ENCODE results near the gene TMEM17. TPM values are rescaled to one million over a fixed set of nuclear protein-coding genes. Genes with fewer than 3 reads are reported as not detected.

Gene TMEM17
- total RNA-seq, 4 donors from 2014 or later: 1.0 to 3.1 TPM; not detected in 2

DNA sequence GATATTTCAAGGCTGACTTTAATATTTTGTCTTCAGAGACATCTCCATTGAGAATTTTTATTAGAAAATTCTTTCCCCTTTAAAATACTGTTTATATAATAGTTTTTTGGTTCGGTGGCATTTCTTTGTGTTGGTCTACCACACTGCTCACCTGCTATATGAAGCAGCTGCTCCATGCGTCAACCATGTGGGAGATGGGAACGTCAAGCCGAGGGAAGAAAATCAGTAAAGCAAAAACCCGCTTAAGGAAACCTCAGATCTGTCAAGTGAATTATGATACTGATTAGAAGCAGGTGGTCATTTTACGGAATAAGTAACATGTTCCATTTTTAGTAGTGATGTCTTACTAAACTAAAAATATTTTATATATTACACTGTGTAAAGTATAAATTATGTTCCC is 5.6 kb upstream of the TMEM17 start:
- intact Hi-C loops (cut with DNase I; ENCODE audit: low total_unique reads): no loop called here
- H3K4me1 ChIP-seq: no peaks in the 10 kb centered on the region
- no peak for DNase-seq
- no peaks in the 10 kb centered on the region for H3K9me3 ChIP-seq
- no peak for TF ChIP-seq POLR2A (IDR thresholded peaks at IDR 0.05)
- TF ChIP-seq, protein P1, sequence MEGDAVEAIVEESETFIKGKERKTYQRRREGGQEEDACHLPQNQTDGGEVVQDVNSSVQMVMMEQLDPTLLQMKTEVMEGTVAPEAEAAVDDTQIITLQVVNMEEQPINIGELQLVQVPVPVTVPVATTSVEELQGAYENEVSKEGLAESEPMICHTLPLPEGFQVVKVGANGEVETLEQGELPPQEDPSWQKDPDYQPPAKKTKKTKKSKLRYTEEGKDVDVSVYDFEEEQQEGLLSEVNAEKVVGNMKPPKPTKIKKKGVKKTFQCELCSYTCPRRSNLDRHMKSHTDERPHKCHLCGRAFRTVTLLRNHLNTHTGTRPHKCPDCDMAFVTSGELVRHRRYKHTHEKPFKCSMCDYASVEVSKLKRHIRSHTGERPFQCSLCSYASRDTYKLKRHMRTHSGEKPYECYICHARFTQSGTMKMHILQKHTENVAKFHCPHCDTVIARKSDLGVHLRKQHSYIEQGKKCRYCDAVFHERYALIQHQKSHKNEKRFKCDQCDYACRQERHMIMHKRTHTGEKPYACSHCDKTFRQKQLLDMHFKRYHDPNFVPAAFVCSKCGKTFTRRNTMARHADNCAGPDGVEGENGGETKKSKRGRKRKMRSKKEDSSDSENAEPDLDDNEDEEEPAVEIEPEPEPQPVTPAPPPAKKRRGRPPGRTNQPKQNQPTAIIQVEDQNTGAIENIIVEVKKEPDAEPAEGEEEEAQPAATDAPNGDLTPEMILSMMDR (IDR thresholded peaks at IDR 0.05): no peak
- no peaks in the 10 kb centered on the region for H3K36me3 ChIP-seq
- H3K4me3 ChIP-seq: no peak overlapping the region
- H3K27ac ChIP-seq: no peak overlapping the region
- H3K27me3 ChIP-seq: no peaks in the 10 kb centered on the region

DNA sequence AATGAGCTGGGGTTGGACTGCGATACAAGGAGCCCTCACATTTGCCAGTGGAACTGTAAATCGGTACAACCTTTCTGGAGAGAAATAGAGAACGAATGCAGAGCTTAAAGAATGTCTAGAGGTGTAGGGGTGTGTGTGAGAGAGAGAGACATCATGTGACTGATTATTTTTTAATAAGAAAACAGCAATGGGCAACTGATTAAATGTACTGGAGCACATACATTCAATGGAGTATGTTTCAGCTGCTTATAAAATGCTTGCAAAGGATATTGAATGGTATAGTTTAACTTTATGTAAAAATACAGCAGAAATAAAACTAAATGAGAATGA is 391 bp upstream of the TMEM17 start:
- intact Hi-C loops (cut with DNase I; ENCODE audit: low total_unique reads): no loop called here
- TF ChIP-seq POLR2A (IDR thresholded peaks at IDR 0.05): no peak
- TF ChIP-seq, protein P1 (IDR thresholded peaks at IDR 0.05): no peak
- Histone ChIP-seq H3K4me3 (peak overlapping the region; percentile 64 to 66), H3K36me3 (no peaks in the 10 kb centered on the region), H3K27ac (peak overlapping the region; percentile 93 to 99), H3K9me3 (no peaks in the 10 kb centered on the region), H3K27me3 (no peaks in the 10 kb centered on the region), H3K4me1 (peaks cover 0 to 3% of the 10 kb centered on the region in 2 donors)
- DNase-seq: no peak

DNA sequence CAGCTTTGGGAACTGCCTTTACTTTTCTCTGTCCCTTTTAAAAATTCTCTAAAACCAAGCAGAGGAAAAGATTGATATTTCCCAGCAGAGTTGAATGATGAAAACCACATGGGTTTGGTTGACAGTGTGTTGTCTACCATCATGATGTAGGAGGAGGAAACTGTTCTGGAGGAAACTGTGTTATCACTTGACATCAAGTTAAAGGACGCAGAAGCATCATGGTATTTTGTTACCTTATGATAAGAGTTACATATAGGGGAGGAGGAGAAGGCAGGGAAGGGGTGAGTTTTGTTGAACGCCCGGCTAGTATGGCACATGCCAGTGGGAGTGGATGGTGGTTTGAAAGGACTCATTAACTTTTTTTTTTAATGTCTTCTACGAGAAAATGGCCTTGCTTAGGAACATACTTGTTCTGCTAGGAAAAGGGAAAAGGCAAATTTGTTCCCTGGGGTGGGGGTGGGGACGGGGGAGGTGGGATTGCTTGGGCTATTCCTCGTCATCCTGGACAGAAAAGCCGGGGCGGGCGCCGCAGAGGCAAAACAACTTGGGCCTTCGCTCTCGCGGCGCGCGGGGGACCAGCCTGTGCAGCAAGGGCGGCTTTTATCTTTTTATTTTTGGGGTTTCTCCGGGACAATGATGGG is 766 bp downstream of the TMEM17 start:
- intact Hi-C loops (cut with DNase I; ENCODE audit: low total_unique reads): no loop called here
- Histone ChIP-seq H3K27ac (peak overlapping the region; percentile 93 to 99), H3K27me3 (no peaks in the 10 kb centered on the region), H3K4me1 (peaks cover 0 to 3% of the 10 kb centered on the region in 2 donors), H3K36me3 (no peaks in the 10 kb centered on the region), H3K4me3 (peak overlapping the region; percentile 64 to 66), H3K9me3 (no peaks in the 10 kb centered on the region)
- no peak for TF ChIP-seq POLR2A (IDR thresholded peaks at IDR 0.05)
- TF ChIP-seq, protein P1 (IDR thresholded peaks at IDR 0.05): no peak
- no peak for DNase-seq

DNA sequence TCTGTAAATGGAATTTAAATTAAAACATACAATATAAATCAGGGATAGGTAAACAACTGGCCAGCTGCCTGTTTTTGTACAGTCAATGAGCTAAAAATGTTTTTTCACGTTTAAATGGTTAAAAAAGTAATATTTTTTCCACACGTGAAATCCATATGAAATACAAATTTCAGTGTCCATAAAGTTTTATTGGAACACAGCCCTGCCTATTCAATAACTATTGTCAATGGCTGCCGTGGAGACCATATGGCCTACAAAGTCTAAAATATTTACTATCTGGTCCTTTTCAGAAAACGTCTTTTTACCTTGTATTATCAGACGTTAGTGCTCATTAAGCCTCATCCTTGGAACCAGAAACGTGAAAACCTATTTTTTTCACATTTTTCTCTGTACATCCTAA is 1.3 kb downstream of the TMEM17 start:
- Histone ChIP-seq H3K9me3 (no peaks in the 10 kb centered on the region), H3K27me3 (no peaks in the 10 kb centered on the region), H3K4me3 (no peak overlapping the region), H3K27ac (peak overlapping the region; percentile 93 to 99), H3K36me3 (no peaks in the 10 kb centered on the region), H3K4me1 (peaks cover 0 to 3% of the 10 kb centered on the region in 2 donors)
- intact Hi-C loops (cut with DNase I; ENCODE audit: low total_unique reads): no loop called here
- DNase-seq: no peak
- TF ChIP-seq, protein P1 (IDR thresholded peaks at IDR 0.05): no peak
- no peak for TF ChIP-seq POLR2A (IDR thresholded peaks at IDR 0.05)

DNA sequence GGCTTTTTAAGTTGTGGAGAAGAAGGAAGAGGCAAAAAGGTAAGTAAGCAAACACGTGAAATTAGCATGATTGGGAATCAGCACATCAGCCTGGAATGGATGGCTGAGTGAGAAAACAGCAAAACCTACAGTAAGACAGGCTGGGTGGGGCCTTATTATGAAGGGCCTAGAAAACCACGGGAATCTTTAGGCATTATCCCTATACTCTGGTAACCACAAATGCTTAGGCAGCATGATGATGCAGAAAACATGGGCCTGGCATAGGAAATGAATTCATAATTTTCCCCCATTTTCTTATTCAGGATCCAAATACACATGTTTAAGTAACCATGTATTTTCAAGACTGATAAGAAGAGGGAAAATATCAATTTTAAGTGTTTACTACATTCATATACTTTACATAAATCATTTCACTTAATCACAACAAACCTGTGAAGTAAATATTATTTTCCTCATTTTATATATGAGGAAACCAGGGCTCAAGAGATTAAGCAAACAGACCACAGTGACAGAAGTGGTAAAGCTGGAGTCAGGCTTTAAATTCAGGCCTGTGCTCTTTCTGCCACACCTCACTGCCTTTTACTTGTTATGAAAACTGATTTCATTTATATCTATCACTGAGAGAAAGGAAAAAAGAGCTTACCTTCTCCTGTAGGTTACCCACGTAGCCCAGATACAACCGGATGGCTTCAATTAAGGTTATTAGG is 4.0 kb downstream of the TMEM17 start:
- no peak for DNase-seq
- no peak overlapping the region for H3K4me3 ChIP-seq
- no peaks in the 10 kb centered on the region for H3K36me3 ChIP-seq
- intact Hi-C loops (cut with DNase I; ENCODE audit: low total_unique reads): no loop called here
- H3K4me1 ChIP-seq: peaks cover 0 to 3% of the 10 kb centered on the region in 2 donors
- H3K27me3 ChIP-seq: no peaks in the 10 kb centered on the region
- TF ChIP-seq, protein P1 (IDR thresholded peaks at IDR 0.05): no peak
- H3K27ac ChIP-seq: no peak overlapping the region
- no peaks in the 10 kb centered on the region for H3K9me3 ChIP-seq
